WTC11 (cell line): ENCODE measurements around the gene SLC46A3.

Source experiments
- ATF3 ChIP-seq: sonication (generic); formaldehyde crosslinking; conservative IDR thresholded peaks from 2 replicates; pipeline ENCODE4 v1.8.1; 2022; ENCODE audit warnings: mild to moderate bottlenecking, missing genetic modification reagents
- ETV6 ChIP-seq: sonication (generic); formaldehyde crosslinking; IDR thresholded peaks from 2 replicates; pipeline ENCODE4 v1.8.1; 2022; ENCODE audit warnings: mild to moderate bottlenecking, missing genetic modification reagents
- HMGA2 ChIP-seq: fragments of 250-450 bp; sonication (Bioruptor Pico); IDR thresholded peaks from 2 replicates; pipeline ENCODE4 v1.4.0; 2021; ENCODE audit warnings: mild to moderate bottlenecking, moderate library complexity
- JUN ChIP-seq: sonication (generic); formaldehyde crosslinking; IDR thresholded peaks from 2 replicates; pipeline ENCODE4 v1.8.0; 2023; ENCODE audit warnings: mild to moderate bottlenecking, missing genetic modification reagents
- TP53 ChIP-seq: sonication (generic); formaldehyde crosslinking; IDR thresholded peaks from 2 replicates; pipeline ENCODE4 v1.8.1; 2023; ENCODE audit warnings: mild to moderate bottlenecking, missing genetic modification reagents
- TF ChIP-seq, protein P1 (sequence below): sonication (generic); formaldehyde crosslinking; IDR thresholded peaks from 2 replicates; pipeline ENCODE4 v1.8.1; 2022; ENCODE audit warnings: low read depth, missing genetic modification reagents, borderline replicate concordance
- TF ChIP-seq, protein P2 (sequence below): sonication (generic); formaldehyde crosslinking; IDR thresholded peaks from 2 replicates; pipeline ENCODE4 v1.8.0; 2023; ENCODE audit warnings: missing genetic modification reagents, mild to moderate bottlenecking, borderline replicate concordance
- TF ChIP-seq, protein P3 (sequence below): fragments of 200-600 bp; IDR thresholded peaks from 2 replicates; pipeline ENCODE4 v1.8.0; 2022; ENCODE audit warnings: antibody characterized with exemption
- TF ChIP-seq, protein P4 (sequence below): sonication (generic); formaldehyde crosslinking; IDR thresholded peaks from 2 replicates; pipeline ENCODE4 v1.8.0; 2023; ENCODE audit warnings: missing genetic modification reagents
- TF ChIP-seq, protein P5 (sequence below): sonication (generic); formaldehyde crosslinking; IDR thresholded peaks from 2 replicates; pipeline ENCODE4 v1.8.0; 2022; ENCODE audit warnings: mild to moderate bottlenecking, missing genetic modification reagents
- TF ChIP-seq, protein P6 (sequence below): fragments of 250-450 bp; sonication (Bioruptor Pico); IDR thresholded peaks from 2 replicates; pipeline ENCODE4 v1.9.0; 2021; ENCODE audit warnings: mild to moderate bottlenecking, borderline replicate concordance

- TF ChIP-seq, protein P1, sequence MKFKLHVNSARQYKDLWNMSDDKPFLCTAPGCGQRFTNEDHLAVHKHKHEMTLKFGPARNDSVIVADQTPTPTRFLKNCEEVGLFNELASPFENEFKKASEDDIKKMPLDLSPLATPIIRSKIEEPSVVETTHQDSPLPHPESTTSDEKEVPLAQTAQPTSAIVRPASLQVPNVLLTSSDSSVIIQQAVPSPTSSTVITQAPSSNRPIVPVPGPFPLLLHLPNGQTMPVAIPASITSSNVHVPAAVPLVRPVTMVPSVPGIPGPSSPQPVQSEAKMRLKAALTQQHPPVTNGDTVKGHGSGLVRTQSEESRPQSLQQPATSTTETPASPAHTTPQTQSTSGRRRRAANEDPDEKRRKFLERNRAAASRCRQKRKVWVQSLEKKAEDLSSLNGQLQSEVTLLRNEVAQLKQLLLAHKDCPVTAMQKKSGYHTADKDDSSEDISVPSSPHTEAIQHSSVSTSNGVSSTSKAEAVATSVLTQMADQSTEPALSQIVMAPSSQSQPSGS (CRISPR knock-in tag), result no peak
- no peak for TF ChIP-seq HMGA2 (CRISPR knock-in tag)
- no peak for TF ChIP-seq JUN (CRISPR knock-in tag)
- TF ChIP-seq, protein P2, sequence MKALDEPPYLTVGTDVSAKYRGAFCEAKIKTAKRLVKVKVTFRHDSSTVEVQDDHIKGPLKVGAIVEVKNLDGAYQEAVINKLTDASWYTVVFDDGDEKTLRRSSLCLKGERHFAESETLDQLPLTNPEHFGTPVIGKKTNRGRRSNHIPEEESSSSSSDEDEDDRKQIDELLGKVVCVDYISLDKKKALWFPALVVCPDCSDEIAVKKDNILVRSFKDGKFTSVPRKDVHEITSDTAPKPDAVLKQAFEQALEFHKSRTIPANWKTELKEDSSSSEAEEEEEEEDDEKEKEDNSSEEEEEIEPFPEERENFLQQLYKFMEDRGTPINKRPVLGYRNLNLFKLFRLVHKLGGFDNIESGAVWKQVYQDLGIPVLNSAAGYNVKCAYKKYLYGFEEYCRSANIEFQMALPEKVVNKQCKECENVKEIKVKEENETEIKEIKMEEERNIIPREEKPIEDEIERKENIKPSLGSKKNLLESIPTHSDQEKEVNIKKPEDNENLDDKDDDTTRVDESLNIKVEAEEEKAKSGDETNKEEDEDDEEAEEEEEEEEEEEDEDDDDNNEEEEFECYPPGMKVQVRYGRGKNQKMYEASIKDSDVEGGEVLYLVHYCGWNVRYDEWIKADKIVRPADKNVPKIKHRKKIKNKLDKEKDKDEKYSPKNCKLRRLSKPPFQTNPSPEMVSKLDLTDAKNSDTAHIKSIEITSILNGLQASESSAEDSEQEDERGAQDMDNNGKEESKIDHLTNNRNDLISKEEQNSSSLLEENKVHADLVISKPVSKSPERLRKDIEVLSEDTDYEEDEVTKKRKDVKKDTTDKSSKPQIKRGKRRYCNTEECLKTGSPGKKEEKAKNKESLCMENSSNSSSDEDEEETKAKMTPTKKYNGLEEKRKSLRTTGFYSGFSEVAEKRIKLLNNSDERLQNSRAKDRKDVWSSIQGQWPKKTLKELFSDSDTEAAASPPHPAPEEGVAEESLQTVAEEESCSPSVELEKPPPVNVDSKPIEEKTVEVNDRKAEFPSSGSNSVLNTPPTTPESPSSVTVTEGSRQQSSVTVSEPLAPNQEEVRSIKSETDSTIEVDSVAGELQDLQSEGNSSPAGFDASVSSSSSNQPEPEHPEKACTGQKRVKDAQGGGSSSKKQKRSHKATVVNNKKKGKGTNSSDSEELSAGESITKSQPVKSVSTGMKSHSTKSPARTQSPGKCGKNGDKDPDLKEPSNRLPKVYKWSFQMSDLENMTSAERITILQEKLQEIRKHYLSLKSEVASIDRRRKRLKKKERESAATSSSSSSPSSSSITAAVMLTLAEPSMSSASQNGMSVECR, result no peak
- no peak for TF ChIP-seq TP53 (CRISPR knock-in tag)
- TF ChIP-seq, protein P3, sequence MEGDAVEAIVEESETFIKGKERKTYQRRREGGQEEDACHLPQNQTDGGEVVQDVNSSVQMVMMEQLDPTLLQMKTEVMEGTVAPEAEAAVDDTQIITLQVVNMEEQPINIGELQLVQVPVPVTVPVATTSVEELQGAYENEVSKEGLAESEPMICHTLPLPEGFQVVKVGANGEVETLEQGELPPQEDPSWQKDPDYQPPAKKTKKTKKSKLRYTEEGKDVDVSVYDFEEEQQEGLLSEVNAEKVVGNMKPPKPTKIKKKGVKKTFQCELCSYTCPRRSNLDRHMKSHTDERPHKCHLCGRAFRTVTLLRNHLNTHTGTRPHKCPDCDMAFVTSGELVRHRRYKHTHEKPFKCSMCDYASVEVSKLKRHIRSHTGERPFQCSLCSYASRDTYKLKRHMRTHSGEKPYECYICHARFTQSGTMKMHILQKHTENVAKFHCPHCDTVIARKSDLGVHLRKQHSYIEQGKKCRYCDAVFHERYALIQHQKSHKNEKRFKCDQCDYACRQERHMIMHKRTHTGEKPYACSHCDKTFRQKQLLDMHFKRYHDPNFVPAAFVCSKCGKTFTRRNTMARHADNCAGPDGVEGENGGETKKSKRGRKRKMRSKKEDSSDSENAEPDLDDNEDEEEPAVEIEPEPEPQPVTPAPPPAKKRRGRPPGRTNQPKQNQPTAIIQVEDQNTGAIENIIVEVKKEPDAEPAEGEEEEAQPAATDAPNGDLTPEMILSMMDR, result no peak
- TF ChIP-seq ATF3 (CRISPR knock-in tag), result no peak
- no peak for TF ChIP-seq ETV6
- TF ChIP-seq, protein P4, sequence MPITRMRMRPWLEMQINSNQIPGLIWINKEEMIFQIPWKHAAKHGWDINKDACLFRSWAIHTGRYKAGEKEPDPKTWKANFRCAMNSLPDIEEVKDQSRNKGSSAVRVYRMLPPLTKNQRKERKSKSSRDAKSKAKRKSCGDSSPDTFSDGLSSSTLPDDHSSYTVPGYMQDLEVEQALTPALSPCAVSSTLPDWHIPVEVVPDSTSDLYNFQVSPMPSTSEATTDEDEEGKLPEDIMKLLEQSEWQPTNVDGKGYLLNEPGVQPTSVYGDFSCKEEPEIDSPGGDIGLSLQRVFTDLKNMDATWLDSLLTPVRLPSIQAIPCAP (CRISPR knock-in tag), result no peak
- TF ChIP-seq, protein P5, sequence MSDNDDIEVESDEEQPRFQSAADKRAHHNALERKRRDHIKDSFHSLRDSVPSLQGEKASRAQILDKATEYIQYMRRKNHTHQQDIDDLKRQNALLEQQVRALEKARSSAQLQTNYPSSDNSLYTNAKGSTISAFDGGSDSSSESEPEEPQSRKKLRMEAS (CRISPR knock-in tag), result no peak
- TF ChIP-seq, protein P6, sequence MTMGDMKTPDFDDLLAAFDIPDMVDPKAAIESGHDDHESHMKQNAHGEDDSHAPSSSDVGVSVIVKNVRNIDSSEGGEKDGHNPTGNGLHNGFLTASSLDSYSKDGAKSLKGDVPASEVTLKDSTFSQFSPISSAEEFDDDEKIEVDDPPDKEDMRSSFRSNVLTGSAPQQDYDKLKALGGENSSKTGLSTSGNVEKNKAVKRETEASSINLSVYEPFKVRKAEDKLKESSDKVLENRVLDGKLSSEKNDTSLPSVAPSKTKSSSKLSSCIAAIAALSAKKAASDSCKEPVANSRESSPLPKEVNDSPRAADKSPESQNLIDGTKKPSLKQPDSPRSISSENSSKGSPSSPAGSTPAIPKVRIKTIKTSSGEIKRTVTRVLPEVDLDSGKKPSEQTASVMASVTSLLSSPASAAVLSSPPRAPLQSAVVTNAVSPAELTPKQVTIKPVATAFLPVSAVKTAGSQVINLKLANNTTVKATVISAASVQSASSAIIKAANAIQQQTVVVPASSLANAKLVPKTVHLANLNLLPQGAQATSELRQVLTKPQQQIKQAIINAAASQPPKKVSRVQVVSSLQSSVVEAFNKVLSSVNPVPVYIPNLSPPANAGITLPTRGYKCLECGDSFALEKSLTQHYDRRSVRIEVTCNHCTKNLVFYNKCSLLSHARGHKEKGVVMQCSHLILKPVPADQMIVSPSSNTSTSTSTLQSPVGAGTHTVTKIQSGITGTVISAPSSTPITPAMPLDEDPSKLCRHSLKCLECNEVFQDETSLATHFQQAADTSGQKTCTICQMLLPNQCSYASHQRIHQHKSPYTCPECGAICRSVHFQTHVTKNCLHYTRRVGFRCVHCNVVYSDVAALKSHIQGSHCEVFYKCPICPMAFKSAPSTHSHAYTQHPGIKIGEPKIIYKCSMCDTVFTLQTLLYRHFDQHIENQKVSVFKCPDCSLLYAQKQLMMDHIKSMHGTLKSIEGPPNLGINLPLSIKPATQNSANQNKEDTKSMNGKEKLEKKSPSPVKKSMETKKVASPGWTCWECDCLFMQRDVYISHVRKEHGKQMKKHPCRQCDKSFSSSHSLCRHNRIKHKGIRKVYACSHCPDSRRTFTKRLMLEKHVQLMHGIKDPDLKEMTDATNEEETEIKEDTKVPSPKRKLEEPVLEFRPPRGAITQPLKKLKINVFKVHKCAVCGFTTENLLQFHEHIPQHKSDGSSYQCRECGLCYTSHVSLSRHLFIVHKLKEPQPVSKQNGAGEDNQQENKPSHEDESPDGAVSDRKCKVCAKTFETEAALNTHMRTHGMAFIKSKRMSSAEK (CRISPR knock-in tag), result no peak
Measured at GRCh38 chr13:28751175-28751960, 32.6 kb upstream of the SLC46A3 start.
